MM.1S (cell line): ENCODE measurements around the gene PCBP2.

Experiments used
- DNase-seq: peaks from one replicate; pipeline ENCODE4 v3.0.0-alpha.2; 2015
- H2AFZ ChIP-seq: fragments of 300-600 bp; sonication (generic); 2 replicates; pipeline ENCODE4 v1.6.0; 2016; ENCODE audit warnings: antibody characterized with exemption, low read length
- H3F3A ChIP-seq: fragments of 300-600 bp; sonication (generic); 2 replicates; pipeline ENCODE4 v1.6.1; 2016; ENCODE audit warnings: mild to moderate bottlenecking, antibody characterized with exemption, low read length, moderate library complexity, mixed read lengths; ENCODE audit not compliant: insufficient read depth
- H3K27ac ChIP-seq: fragments of 300-600 bp; sonication (generic); 2 replicates; pipeline ENCODE4 v1.5.1; 2016; ENCODE audit warnings: mild to moderate bottlenecking, low read length
- H3K27me3 ChIP-seq: fragments of 300-600 bp; sonication (generic); replicated peaks from 2 replicates; pipeline ENCODE4 v1.6.0; 2016; ENCODE audit warnings: low read length; ENCODE audit not compliant: insufficient read depth
- H3K36me3 ChIP-seq: fragments of 300-600 bp; sonication (generic); replicated peaks from 2 replicates; pipeline ENCODE4 v1.6.1; 2016; ENCODE audit warnings: mild to moderate bottlenecking, low read length, mixed read lengths; ENCODE audit not compliant: insufficient read depth
- H3K4me1 ChIP-seq: fragments of 300-600 bp; sonication (generic); 2 replicates; pipeline ENCODE4 v1.6.1; 2016; ENCODE audit warnings: low read length, mixed read lengths
- H3K4me2 ChIP-seq: fragments of 300-600 bp; sonication (generic); 2 replicates; pipeline ENCODE4 v1.6.0; 2016; ENCODE audit warnings: low read depth, low read length
- H3K4me3 ChIP-seq: fragments of 300-600 bp; sonication (generic); 2 replicates; pipeline ENCODE4 v1.5.1; 2016; ENCODE audit warnings: low read length, mixed read lengths
- H3K79me2 ChIP-seq: fragments of 300-600 bp; sonication (generic); 2 replicates; pipeline ENCODE4 v1.6.1; 2016; ENCODE audit warnings: mixed run types, low read length, mixed read lengths
- H3K9ac ChIP-seq: fragments of 300-600 bp; sonication (generic); 2 replicates; pipeline ENCODE4 v1.6.1; 2016; ENCODE audit warnings: low read length, mixed read lengths
- H3K9me2 ChIP-seq: fragments of 300-600 bp; sonication (generic); replicated peaks from 2 replicates; pipeline ENCODE4 v1.6.1; 2016; ENCODE audit warnings: mild to moderate bottlenecking, low read length, mixed read lengths; ENCODE audit not compliant: insufficient read depth
- H3K9me3 ChIP-seq: fragments of 300-600 bp; sonication (generic); replicated peaks from 2 replicates; pipeline ENCODE4 v1.6.1; 2016; ENCODE audit warnings: mild to moderate bottlenecking, low read length, mixed read lengths; ENCODE audit not compliant: insufficient read depth
- H4K20me1 ChIP-seq: fragments of 300-600 bp; sonication (generic); 2 replicates; pipeline ENCODE4 v1.6.1; 2016; ENCODE audit warnings: mild to moderate bottlenecking, low read length, moderate library complexity, mixed read lengths; ENCODE audit not compliant: insufficient read depth
- EZH2 ChIP-seq: fragments of 300-600 bp; sonication (generic); optimal IDR thresholded peaks from 2 replicates; pipeline ENCODE3; 2017; ENCODE audit warnings: low read depth, mild to moderate bottlenecking, antibody characterized with exemption, low read length, mixed read lengths
- EZH2phosphoT487 ChIP-seq: fragments of 300-600 bp; sonication (generic); IDR thresholded peaks from 2 replicates; pipeline ENCODE4 v1.6.1; 2018; ENCODE audit warnings: antibody characterized with exemption, low read length
- TF ChIP-seq, protein P1 (sequence below): fragments of 300-600 bp; sonication (generic); IDR thresholded peaks from 2 replicates; pipeline ENCODE4 v1.5.1; 2016; ENCODE audit warnings: antibody characterized with exemption, low read length, mixed read lengths

PCBP2 gene

DNA sequence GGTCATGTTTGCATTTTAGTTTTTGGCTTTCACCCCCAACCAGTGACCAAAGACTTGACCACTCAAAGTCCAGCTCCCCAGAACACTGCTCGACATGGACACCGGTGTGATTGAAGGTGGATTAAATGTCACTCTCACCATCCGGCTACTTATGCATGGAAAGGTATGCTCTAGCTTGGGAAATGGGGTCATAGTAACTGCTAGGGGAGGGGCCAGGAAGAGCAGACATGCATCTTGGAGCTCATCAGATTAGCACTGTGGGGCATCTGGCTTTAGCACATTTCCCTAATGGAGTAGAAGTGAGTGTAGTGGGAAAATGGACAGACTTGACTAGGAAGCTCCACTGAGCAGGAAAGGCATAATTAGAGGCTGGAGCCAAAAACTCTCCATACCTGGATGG is 2.8 kb downstream of the PCBP2 start:
- Histone ChIP-seq H3K4me2 (peak overlapping the region; percentile 76), H3K27ac (peak overlapping the region; percentile 94), H3K9ac (peak overlapping the region; percentile 99), H3K27me3 (no peaks in the 10 kb centered on the region), H3K36me3 (peaks cover 13% of the 10 kb centered on the region), H3K4me3 (peak overlapping the region; percentile 95), H3K79me2 (peaks cover 85% of the 10 kb centered on the region), H3F3A (peaks cover 77% of the 10 kb centered on the region), H2AFZ (no peak overlapping the region), H3K9me3 (no peaks in the 10 kb centered on the region), H3K4me1 (peaks cover 29% of the 10 kb centered on the region), H3K9me2 (no peaks in the 10 kb centered on the region), H4K20me1 (peaks cover 11% of the 10 kb centered on the region)
- no peak for TF ChIP-seq EZH2
- TF ChIP-seq, protein P1, sequence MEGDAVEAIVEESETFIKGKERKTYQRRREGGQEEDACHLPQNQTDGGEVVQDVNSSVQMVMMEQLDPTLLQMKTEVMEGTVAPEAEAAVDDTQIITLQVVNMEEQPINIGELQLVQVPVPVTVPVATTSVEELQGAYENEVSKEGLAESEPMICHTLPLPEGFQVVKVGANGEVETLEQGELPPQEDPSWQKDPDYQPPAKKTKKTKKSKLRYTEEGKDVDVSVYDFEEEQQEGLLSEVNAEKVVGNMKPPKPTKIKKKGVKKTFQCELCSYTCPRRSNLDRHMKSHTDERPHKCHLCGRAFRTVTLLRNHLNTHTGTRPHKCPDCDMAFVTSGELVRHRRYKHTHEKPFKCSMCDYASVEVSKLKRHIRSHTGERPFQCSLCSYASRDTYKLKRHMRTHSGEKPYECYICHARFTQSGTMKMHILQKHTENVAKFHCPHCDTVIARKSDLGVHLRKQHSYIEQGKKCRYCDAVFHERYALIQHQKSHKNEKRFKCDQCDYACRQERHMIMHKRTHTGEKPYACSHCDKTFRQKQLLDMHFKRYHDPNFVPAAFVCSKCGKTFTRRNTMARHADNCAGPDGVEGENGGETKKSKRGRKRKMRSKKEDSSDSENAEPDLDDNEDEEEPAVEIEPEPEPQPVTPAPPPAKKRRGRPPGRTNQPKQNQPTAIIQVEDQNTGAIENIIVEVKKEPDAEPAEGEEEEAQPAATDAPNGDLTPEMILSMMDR = no peak
- TF ChIP-seq EZH2phosphoT487 = no peak
- peak; percentile 38 for DNase-seq

- peaks cover 43% of the 10 kb centered on the region for H3K4me1 ChIP-seq
- peak overlapping the region; percentile 94; the same call in 1 of the 2 replicates for H3K27ac ChIP-seq
- TF ChIP-seq, protein P1 = no peak
- no peak for TF ChIP-seq EZH2
- no peak for TF ChIP-seq EZH2phosphoT487
- no peaks in the 10 kb centered on the region for H3K9me2 ChIP-seq
- peak overlapping the region; percentile 76 for H3K4me2 ChIP-seq
- H3K9ac ChIP-seq = peak overlapping the region; percentile 65; the same call in 1 of the 2 replicates
- H2AFZ ChIP-seq = no peak overlapping the region
- no peaks in the 10 kb centered on the region for H3K9me3 ChIP-seq
- peak overlapping the region; percentile 95 for H3K4me3 ChIP-seq
- H3K36me3 ChIP-seq = peaks cover 14% of the 10 kb centered on the region
- peaks cover 11% of the 10 kb centered on the region for H4K20me1 ChIP-seq
- peaks cover 95% of the 10 kb centered on the region for H3F3A ChIP-seq
- DNase-seq = peak; percentile 35
- H3K27me3 ChIP-seq = no peaks in the 10 kb centered on the region
- H3K79me2 ChIP-seq = peaks cover 97% of the 10 kb centered on the region
Observed at GRCh38 chr12:53456654-53457366, 4.9 kb downstream of the PCBP2 start.

GRCh38 chr12:53459097-53459496 is 7.2 kb downstream of the PCBP2 start:
- Histone ChIP-seq H3K9me3 (no peaks in the 10 kb centered on the region), H3K27me3 (no peaks in the 10 kb centered on the region), H3K9ac (peak overlapping the region; percentile 65), H3K9me2 (no peaks in the 10 kb centered on the region), H3K27ac (peak overlapping the region; percentile 94), H3K4me1 (peaks cover 65% of the 10 kb centered on the region), H3K36me3 (peaks cover 18% of the 10 kb centered on the region), H3F3A (peaks cover 98% of the 10 kb centered on the region), H3K4me3 (peak overlapping the region; percentile 38), H3K4me2 (peak overlapping the region; percentile 76), H4K20me1 (no peaks in the 10 kb centered on the region; the same call in none of the 2 replicates), H2AFZ (no peak overlapping the region), H3K79me2 (peaks cover 100% of the 10 kb centered on the region)
- TF ChIP-seq EZH2phosphoT487 (no peak), EZH2 (no peak)
- TF ChIP-seq, protein P1 = no peak
- no peak for DNase-seq
